Sigmoid colon (tissue), 7 donors: ENCODE measurements around the gene TUBA3D. TPM values are rescaled to one million over a fixed set of nuclear protein-coding genes. Genes with fewer than 3 reads are reported as not detected.
"Not testable (repeated sequence)": the region's sequence is repeated elsewhere in the genome, so short reads cannot be mapped to it uniquely, and the experiment has no call there.

Experiments
- DNase-seq: peaks from one replicate; pipeline ENCODE4 v3.0.0-alpha.2; 2019
- H3K27ac ChIP-seq, 4 donors: fragments of 200-600 bp; sonication (generic); one replicate each; pipeline ENCODE4 v1.5.1; 2016 to 2019; ENCODE audit warnings: mild to moderate bottlenecking in 1 of 4
- H3K27me3 ChIP-seq, 3 donors: fragments of 200-600 bp; sonication (generic); one replicate each; pipeline ENCODE4 v1.5.1; 2019; ENCODE audit warnings: mild to moderate bottlenecking in 1 of 3
- H3K36me3 ChIP-seq, 4 donors: fragments of 200-600 bp; sonication (generic); one replicate each; pipeline ENCODE4 v1.5.1; 2016 to 2019
- H3K4me1 ChIP-seq, 4 donors: fragments of 200-600 bp; sonication (generic); one replicate each; pipeline ENCODE4 v1.5.1; 2017 to 2019
- H3K4me3 ChIP-seq, 4 donors: fragments of 200-600 bp; sonication (generic); one replicate each; pipeline ENCODE4 v1.5.1; 2017 to 2019; ENCODE audit warnings: mild to moderate bottlenecking in 2 of 4, moderate library complexity in 1 of 4
- H3K9me3 ChIP-seq, 4 donors: fragments of 200-600 bp in 3 of 4; sonication (generic) in 3 of 4; one replicate each; pipeline versions ENCODE4 v1.5.1 to v1.6.1; 2013 to 2019
- CTCF ChIP-seq, 4 experiments: fragments of 450-650 bp in 3 of 4; fragments of 200-600 bp in 1 of 4; IDR thresholded peaks; one replicate each; pipeline ENCODE4 v1.5.1; 2016 to 2019; ENCODE audit warnings: antibody characterized with exemption in 4 of 4, mild to moderate bottlenecking in 3 of 4, moderate library complexity in 2 of 4
- EP300 ChIP-seq, 4 donors: sonication (generic); formaldehyde crosslinking; IDR thresholded peaks; one replicate each; pipeline ENCODE4 v1.6.1; 2017; ENCODE audit warnings: antibody characterized with exemption in 4 of 4
- POLR2A ChIP-seq, 2 donors: fragments of 450-650 bp; IDR thresholded peaks; one replicate each; pipeline ENCODE4 v1.6.1; 2016; ENCODE audit warnings: antibody characterized with exemption in 2 of 2, mild to moderate bottlenecking in 2 of 2, moderate library complexity in 2 of 2
- POLR2AphosphoS5 ChIP-seq, 4 donors: sonication (generic); formaldehyde crosslinking; IDR thresholded peaks; one replicate each; pipeline ENCODE4 v1.6.1; 2017; ENCODE audit warnings: antibody characterized with exemption in 4 of 4
- WGBS, 2 donors: extraction: QIAGEN DNeasy Blood & Tissue Kit; methylation state at CpG; one replicate each; pipeline ENCODE4 v1.1.7; 2013; 5-methylcytosine and 5-hydroxymethylcytosine counted together
- intact Hi-C: fragments of 100-400 bp; cut with DNase I; formaldehyde crosslinking; loops from one replicate; pipeline ENCODE4 v1.15.1; 2023
- polyA plus RNA-seq, 3 donors: library from polyadenylated mRNA; stranded (reverse); fragments of 200-250 nt; gene quantifications; one replicate each; pipeline ENCODE4 v1.2.3, GENCODE V29; 2013
- total RNA-seq, 4 donors: library from RNA; depleted of rRNA; stranded (reverse); fragments of >200 nt; gene quantifications; one replicate each; pipeline ENCODE4 v1.1.0, GENCODE V29; 2016
- donor health status: healthy with polysubstance abuse.
- donor health status: Bipolar disorder and iron deficiency.
- donor health status: healthy.

Gene TUBA3D
- total and polyA plus RNA-seq, 7 donors, result 0.54 to 0.60 TPM; not detected in 5

GRCh38 chr2:131478850-131479461, 3.0 kb downstream of the TUBA3D start:
- H3K4me3 ChIP-seq, H3K27ac ChIP-seq: not testable (repeated sequence)

GRCh38 chr2:131480351-131480750, 4.4 kb downstream of the TUBA3D start:
- not testable (repeated sequence) for H3K4me1 ChIP-seq, H3K9me3 ChIP-seq, H3K27ac ChIP-seq, H3K4me3 ChIP-seq, H3K27me3 ChIP-seq, DNase-seq
- H3K36me3 ChIP-seq, result peaks cover 0 to 10% (median 0%) of the 10 kb centered on the region in 4 donors
- intact Hi-C loops, result loop anchor here (10.0 kb wide), 1 partner anchor 1296 kb away; the partner anchor contains the start of genes MZT2B and SMPD4
- WGBS, 2 donors, result 98% methylated on average over 18 to 20 of the region's 20 CpGs

More at GRCh38 chr2:131478850-131479461, 3.0 kb downstream of the TUBA3D start:
- H3K4me1 ChIP-seq, H3K9me3 ChIP-seq, intact Hi-C loops, DNase-seq, H3K27me3 ChIP-seq: not testable (repeated sequence)
- 91 to 93% methylated on average over 9 of the region's 9 CpGs for WGBS, 2 donors
- H3K36me3 ChIP-seq, result peaks cover 0 to 10% (median 0%) of the 10 kb centered on the region in 4 donors

- not testable (repeated sequence) for H3K9me3 ChIP-seq, H3K4me1 ChIP-seq, H3K4me3 ChIP-seq, DNase-seq, H3K27ac ChIP-seq, H3K27me3 ChIP-seq
- intact Hi-C loops, result loop anchor here (10.0 kb wide), 1 partner anchor 1298 kb away; the partner anchor contains the start of genes MZT2B and SMPD4
- peaks cover 0 to 10% (median 0%) of the 10 kb centered on the region in 4 donors for H3K36me3 ChIP-seq
- WGBS, 2 donors, result 94 to 97% methylated on average over 19 of the region's 19 CpGs
Measured at GRCh38 chr2:131482506-131483155, 6.7 kb downstream of the TUBA3D start.

- DNase-seq, H3K4me3 ChIP-seq, H3K4me1 ChIP-seq, H3K27me3 ChIP-seq, H3K9me3 ChIP-seq, H3K27ac ChIP-seq: not testable (repeated sequence)
- intact Hi-C loops, result loop anchor here (10.0 kb wide), 1 partner anchor 1299 kb away; the partner anchor contains the start of genes MZT2B and SMPD4
- peaks cover 0 to 10% (median 0%) of the 10 kb centered on the region in 4 donors for H3K36me3 ChIP-seq
- WGBS, 2 donors, result 92 to 96% methylated on average over 23 to 24 of the region's 24 CpGs
Measured at GRCh38 chr2:131483981-131484820, 8.3 kb downstream of the TUBA3D start.

- 85 to 93% methylated on average over 11 of the region's 11 CpGs for WGBS, 2 donors
- not testable (repeated sequence) for H3K4me3 ChIP-seq, DNase-seq, H3K9me3 ChIP-seq, H3K27me3 ChIP-seq, H3K4me1 ChIP-seq, H3K27ac ChIP-seq
- intact Hi-C loops, result loop anchor here (10.0 kb wide), 1 partner anchor 1300 kb away; the partner anchor contains the start of genes MZT2B and SMPD4
- H3K36me3 ChIP-seq, result peaks cover 0 to 10% (median 0%) of the 10 kb centered on the region in 4 donors
Measured at GRCh38 chr2:131484906-131485460, 9.1 kb downstream of the TUBA3D start.

GRCh38 chr2:131486201-131486902, 10.4 kb downstream of the TUBA3D start:
- not testable (repeated sequence) for H3K4me3 ChIP-seq, H3K27ac ChIP-seq, H3K9me3 ChIP-seq, H3K27me3 ChIP-seq, DNase-seq
- peaks cover 0 to 10% (median 0%) of the 10 kb centered on the region in 4 donors for H3K36me3 ChIP-seq
- 93% methylated on average over 14 of the region's 14 CpGs for WGBS, 2 donors
- H3K4me1 ChIP-seq, result peaks cover 0 to 13% (median 7%) of the 10 kb centered on the region in 4 donors
- intact Hi-C loops, result loop anchor here (10.0 kb wide), 1 partner anchor 1302 kb away; the partner anchor contains the start of genes MZT2B and SMPD4

GRCh38 chr2:131488306-131489205, 12.6 kb downstream of the TUBA3D start:
- WGBS, 2 donors, result 85 to 88% methylated on average over 14 of the region's 14 CpGs
- H3K4me3 ChIP-seq, result no peak overlapping the region
- H3K36me3 ChIP-seq, result no peaks in the 10 kb centered on the region
- H3K4me1 ChIP-seq, result peaks cover 0 to 16% (median 10%) of the 10 kb centered on the region in 4 donors
- no peak for TF ChIP-seq POLR2A (IDR thresholded peaks at IDR 0.05)
- no peak for TF ChIP-seq CTCF (IDR thresholded peaks at IDR 0.05)
- no peak for TF ChIP-seq POLR2AphosphoS5 (IDR thresholded peaks at IDR 0.05)
- no peak for TF ChIP-seq EP300 (IDR thresholded peaks at IDR 0.05)
- DNase-seq, result no peak
- H3K9me3 ChIP-seq, result no peaks in the 10 kb centered on the region
- H3K27me3 ChIP-seq, result no peaks in the 10 kb centered on the region
- intact Hi-C loops, result loop anchor here (10.0 kb wide), 1 partner anchor 1304 kb away; the partner anchor contains the start of genes MZT2B and SMPD4
- no peak overlapping the region for H3K27ac ChIP-seq

- Histone ChIP-seq H3K27ac (peak overlapping the region in 1 of 4 donors; percentile 7), H3K4me3 (peak overlapping the region; percentile 33 to 81 (median 76)), H3K4me1 (peaks cover 0 to 30% (median 20%) of the 10 kb centered on the region in 4 donors)
- intact Hi-C loops, result loop anchor here (5.0 kb wide), 1 partner anchor 384 kb away; the partner anchor contains the start of gene PLEKHB2
- H3K36me3 ChIP-seq, DNase-seq, H3K9me3 ChIP-seq, H3K27me3 ChIP-seq: not testable (repeated sequence)
- 61 to 67% methylated on average over 20 of the region's 20 CpGs for WGBS, 2 donors
Measured at GRCh38 chr2:131490616-131491468, 14.9 kb downstream of the TUBA3D start.
